ENCODE measurements around the gene PITPNM3. TPM values are rescaled to one million over a fixed set of nuclear protein-coding genes. Genes with fewer than 3 reads are reported as not detected.

The PITPNM3 gene
- total RNA-seq, 1 donor: 1.8 TPM

DNA sequence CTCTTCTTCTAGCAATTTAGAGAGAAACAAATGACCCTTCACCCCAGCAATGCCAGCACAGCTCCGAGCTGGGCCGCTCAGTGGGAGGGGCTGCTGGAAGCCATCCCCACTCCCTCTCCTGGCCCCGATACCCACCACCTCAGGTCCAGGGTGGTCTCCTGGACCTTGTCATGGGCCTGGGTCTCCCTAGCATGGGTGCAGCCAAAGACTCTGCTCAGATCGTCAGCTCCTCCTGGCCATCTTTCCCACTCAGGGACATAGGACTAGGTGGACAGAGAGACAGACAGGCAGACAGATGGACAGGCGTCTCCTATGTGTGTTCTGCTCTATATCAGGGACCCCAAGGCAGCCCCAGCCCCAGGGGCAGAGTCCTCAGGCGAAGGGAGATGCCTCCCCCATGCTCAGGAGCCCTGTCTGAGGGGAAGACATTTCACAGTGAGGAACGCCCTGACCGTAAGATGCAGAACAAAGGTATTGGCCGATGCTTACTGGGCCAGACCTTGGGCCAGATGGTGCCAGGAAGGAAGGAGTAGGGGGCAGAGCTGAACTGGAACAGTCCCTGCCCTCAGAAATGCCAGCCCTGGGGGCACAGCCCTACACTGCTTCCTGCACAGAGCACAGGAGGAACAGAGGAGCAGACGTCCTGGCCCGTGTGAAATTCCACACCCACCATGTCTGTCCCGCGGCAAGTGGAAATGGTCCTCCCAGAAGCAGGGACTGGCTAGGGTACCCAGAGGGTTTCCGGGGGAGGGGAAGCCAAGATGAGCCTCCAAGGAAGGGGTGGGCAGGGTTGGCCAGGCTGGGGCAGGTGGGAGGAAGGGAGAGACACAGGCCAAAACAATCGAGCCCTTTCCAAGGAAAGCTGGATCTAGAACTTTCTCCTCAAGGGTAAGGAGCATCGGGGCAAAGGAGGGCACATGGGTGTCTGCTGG lies 13.0 kb downstream of the PITPNM3 start:
- no peak for DNase-seq (ENCODE audit: insufficient read length, low spot score, missing footprints)
- H3K9me3 ChIP-seq (ENCODE audit: low read depth, low read length): no peaks in the 10 kb centered on the region
- H3K36me3 ChIP-seq (ENCODE audit: insufficient read depth, low read length): no peaks in the 10 kb centered on the region
- no peak overlapping the region for H2AFZ ChIP-seq (ENCODE audit: low read length)
- H4K20me1 ChIP-seq (ENCODE audit: insufficient read depth, low read length): peaks cover 21% of the 10 kb centered on the region
- TF ChIP-seq, protein P1, sequence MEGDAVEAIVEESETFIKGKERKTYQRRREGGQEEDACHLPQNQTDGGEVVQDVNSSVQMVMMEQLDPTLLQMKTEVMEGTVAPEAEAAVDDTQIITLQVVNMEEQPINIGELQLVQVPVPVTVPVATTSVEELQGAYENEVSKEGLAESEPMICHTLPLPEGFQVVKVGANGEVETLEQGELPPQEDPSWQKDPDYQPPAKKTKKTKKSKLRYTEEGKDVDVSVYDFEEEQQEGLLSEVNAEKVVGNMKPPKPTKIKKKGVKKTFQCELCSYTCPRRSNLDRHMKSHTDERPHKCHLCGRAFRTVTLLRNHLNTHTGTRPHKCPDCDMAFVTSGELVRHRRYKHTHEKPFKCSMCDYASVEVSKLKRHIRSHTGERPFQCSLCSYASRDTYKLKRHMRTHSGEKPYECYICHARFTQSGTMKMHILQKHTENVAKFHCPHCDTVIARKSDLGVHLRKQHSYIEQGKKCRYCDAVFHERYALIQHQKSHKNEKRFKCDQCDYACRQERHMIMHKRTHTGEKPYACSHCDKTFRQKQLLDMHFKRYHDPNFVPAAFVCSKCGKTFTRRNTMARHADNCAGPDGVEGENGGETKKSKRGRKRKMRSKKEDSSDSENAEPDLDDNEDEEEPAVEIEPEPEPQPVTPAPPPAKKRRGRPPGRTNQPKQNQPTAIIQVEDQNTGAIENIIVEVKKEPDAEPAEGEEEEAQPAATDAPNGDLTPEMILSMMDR (IDR thresholded peaks at IDR 0.05; ENCODE audit: extremely low read depth, low read depth, low read length): no peak
- H3K4me1 ChIP-seq (ENCODE audit: insufficient read depth, low read length): peaks cover 11% of the 10 kb centered on the region
- H3K79me2 ChIP-seq (ENCODE audit: insufficient read depth, low read length): no peaks in the 10 kb centered on the region
- no peak overlapping the region for H3K27ac ChIP-seq (ENCODE audit: low read depth, low read length)
- H3K27me3 ChIP-seq (ENCODE audit: insufficient read depth, low read length): no peaks in the 10 kb centered on the region
- no peak overlapping the region for H3K4me3 ChIP-seq (ENCODE audit: insufficient read depth, low read length)
- H3K4me2 ChIP-seq (ENCODE audit: insufficient read depth, low read length): no peak overlapping the region

DNA sequence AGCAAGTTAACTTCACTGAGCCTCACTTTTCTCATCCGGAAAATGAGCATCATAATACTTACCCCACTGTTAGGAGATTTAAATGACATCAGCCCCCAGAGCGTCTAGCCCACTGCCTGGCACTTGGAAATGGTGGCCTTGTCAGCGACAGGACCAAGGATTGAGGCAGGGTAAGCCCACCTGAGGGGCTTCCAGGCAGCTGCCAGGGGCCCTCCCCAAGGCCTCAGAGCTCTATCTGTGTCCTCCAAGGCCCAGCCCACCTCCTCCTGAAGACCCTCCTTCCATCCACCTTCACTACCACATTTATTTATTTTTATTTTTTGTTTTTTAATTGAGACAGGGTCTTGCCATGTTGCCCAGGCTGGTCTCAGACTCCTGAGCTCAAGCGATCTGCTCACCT lies 13.8 kb downstream of the PITPNM3 start:
- H3K79me2 ChIP-seq (ENCODE audit: insufficient read depth, low read length): no peaks in the 10 kb centered on the region
- no peak overlapping the region for H3K27ac ChIP-seq (ENCODE audit: low read depth, low read length)
- TF ChIP-seq, protein P1 (IDR thresholded peaks at IDR 0.05; ENCODE audit: extremely low read depth, low read depth, low read length): no peak
- no peak overlapping the region for H3K4me2 ChIP-seq (ENCODE audit: insufficient read depth, low read length)
- H3K4me1 ChIP-seq (ENCODE audit: insufficient read depth, low read length): peaks cover 6% of the 10 kb centered on the region
- H2AFZ ChIP-seq (ENCODE audit: low read length): no peak overlapping the region
- DNase-seq (ENCODE audit: insufficient read length, low spot score, missing footprints): no peak
- no peaks in the 10 kb centered on the region for H3K9me3 ChIP-seq (ENCODE audit: low read depth, low read length)
- no peaks in the 10 kb centered on the region for H3K27me3 ChIP-seq (ENCODE audit: insufficient read depth, low read length)
- peaks cover 16% of the 10 kb centered on the region for H4K20me1 ChIP-seq (ENCODE audit: insufficient read depth, low read length)
- no peak overlapping the region for H3K4me3 ChIP-seq (ENCODE audit: insufficient read depth, low read length)
- H3K36me3 ChIP-seq (ENCODE audit: insufficient read depth, low read length): no peaks in the 10 kb centered on the region

- Histone ChIP-seq H3K9me3 (ENCODE audit: low read depth, low read length) (no peaks in the 10 kb centered on the region), H3K36me3 (ENCODE audit: insufficient read depth, low read length) (no peaks in the 10 kb centered on the region), H4K20me1 (ENCODE audit: insufficient read depth, low read length) (peaks cover 16% of the 10 kb centered on the region), H3K4me3 (ENCODE audit: insufficient read depth, low read length) (no peak overlapping the region), H3K27me3 (ENCODE audit: insufficient read depth, low read length) (no peaks in the 10 kb centered on the region), H3K27ac (ENCODE audit: low read depth, low read length) (no peak overlapping the region), H3K79me2 (ENCODE audit: insufficient read depth, low read length) (no peaks in the 10 kb centered on the region), H3K4me2 (ENCODE audit: insufficient read depth, low read length) (no peak overlapping the region), H2AFZ (ENCODE audit: low read length) (no peak overlapping the region), H3K4me1 (ENCODE audit: insufficient read depth, low read length) (peaks cover 6% of the 10 kb centered on the region)
- DNase-seq (ENCODE audit: insufficient read length, low spot score, missing footprints): no peak
- TF ChIP-seq, protein P1 (IDR thresholded peaks at IDR 0.05; ENCODE audit: extremely low read depth, low read depth, low read length): no peak
Measured at GRCh38 chr17:6541886-6542285, 14.5 kb downstream of the PITPNM3 start.

GRCh38 chr17:6539871-6540270 lies 16.5 kb downstream of the PITPNM3 start:
- Histone ChIP-seq H2AFZ (ENCODE audit: low read length) (no peak overlapping the region), H3K79me2 (ENCODE audit: insufficient read depth, low read length) (no peaks in the 10 kb centered on the region), H3K27me3 (ENCODE audit: insufficient read depth, low read length) (no peaks in the 10 kb centered on the region), H4K20me1 (ENCODE audit: insufficient read depth, low read length) (peaks cover 5% of the 10 kb centered on the region), H3K4me2 (ENCODE audit: insufficient read depth, low read length) (no peak overlapping the region), H3K9me3 (ENCODE audit: low read depth, low read length) (no peaks in the 10 kb centered on the region), H3K27ac (ENCODE audit: low read depth, low read length) (no peak overlapping the region), H3K36me3 (ENCODE audit: insufficient read depth, low read length) (no peaks in the 10 kb centered on the region), H3K4me3 (ENCODE audit: insufficient read depth, low read length) (no peak overlapping the region), H3K4me1 (ENCODE audit: insufficient read depth, low read length) (no peaks in the 10 kb centered on the region)
- peak; percentile 73 for DNase-seq (ENCODE audit: insufficient read length, low spot score, missing footprints)
- TF ChIP-seq, protein P1 (IDR thresholded peaks at IDR 0.05; ENCODE audit: extremely low read depth, low read depth, low read length): no peak
